ENCODE data around the gene ADAP2.

DNA sequence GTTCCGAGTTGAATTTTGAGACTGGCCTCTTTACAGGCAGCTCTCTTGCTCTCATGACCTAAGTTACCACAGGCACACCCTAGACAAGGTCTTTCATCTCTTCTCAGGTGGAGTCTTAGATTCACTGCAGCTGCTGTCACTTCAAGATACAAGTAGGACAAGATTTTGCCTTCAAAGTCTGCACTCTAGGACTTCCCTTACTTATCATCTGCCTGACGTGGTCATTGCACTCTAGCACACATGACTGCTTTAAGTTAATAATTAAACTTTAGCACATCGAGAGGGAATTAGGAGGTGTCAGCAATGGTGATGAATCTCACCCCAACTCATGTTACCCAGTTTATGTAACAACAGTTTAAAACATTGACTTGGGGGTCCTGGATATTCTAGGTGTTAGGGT, 74.7 kb downstream of the ADAP2 start:
- TF ChIP-seq CTCF (IDR thresholded peaks at IDR 0.05) (no peak), POLR2A (IDR thresholded peaks at IDR 0.05) (no peak)
